K562 (cell line): Measurements from ENCODE around the gene SMC4. TPM values are rescaled to one million over a fixed set of nuclear protein-coding genes. Genes with fewer than 3 reads are reported as not detected.

Experiments used
- CEBPZ ChIP-seq: fragments of 150-350 bp; IDR thresholded peaks from 2 replicates; pipeline ENCODE4 v1.6.1; 2014; ENCODE audit warnings: low read depth, mild to moderate bottlenecking, low read length, borderline replicate concordance
- CGGBP1 ChIP-seq: fragments of 250-450 bp; sonication (Bioruptor Pico); IDR thresholded peaks from 2 replicates; pipeline ENCODE4 v1.9.0; 2021; ENCODE audit warnings: mild to moderate bottlenecking
- MGA ChIP-seq: fragments of 450-650 bp; IDR thresholded peaks from 2 replicates; pipeline ENCODE4 v1.6.1; 2016; ENCODE audit warnings: mild to moderate bottlenecking, moderate library complexity
- MLLT1 ChIP-seq, 2 experiments: fragments of 450-650 bp; IDR thresholded peaks; 2 replicates each; pipeline ENCODE4 v1.6.1; 2016
- NFIC ChIP-seq: fragments of 450-650 bp; IDR thresholded peaks from 2 replicates; pipeline ENCODE4 v1.6.1; 2017; ENCODE audit warnings: mild to moderate bottlenecking, inconsistent platforms
- NR2F6 ChIP-seq: fragments of 450-650 bp; formaldehyde crosslinking; IDR thresholded peaks from 2 replicates; pipeline ENCODE4 v1.4.0; 2020; ENCODE audit warnings: mild to moderate bottlenecking
- PHB ChIP-seq: fragments of 250-450 bp; sonication (Bioruptor Pico); IDR thresholded peaks from 2 replicates; pipeline ENCODE4 v1.5.0; 2021
- ZNF124 ChIP-seq: sonication (generic); formaldehyde crosslinking; IDR thresholded peaks from 2 replicates; pipeline ENCODE4 v1.8.1; 2022; ENCODE audit warnings: missing genetic modification reagents
- ZNF699 ChIP-seq: fragments of 250-450 bp; sonication (Bioruptor Pico); IDR thresholded peaks from 2 replicates; pipeline ENCODE4 v1.8.0; 2021; ENCODE audit warnings: mild to moderate bottlenecking, moderate library complexity; ENCODE audit not compliant: insufficient replicate concordance
- polyA plus RNA-seq, 8 experiments: library from polyadenylated mRNA; depleted of rRNA in 4 of 8; stranded (reverse) in 5 of 8; unstranded in 3 of 8; fragments of >200 nt; fragmentation: Nextera tagmentation in 2 of 8; fragmentation: Illumina TruSeq in 1 of 8; extraction: Ambion mirVana in 2 of 8; extraction: Trizol in 1 of 8; gene quantifications; 2 replicates each; pipeline versions ENCODE4 v1.2.1 to v1.2.3, GENCODE V29; 2011 to 2014; ENCODE audit warnings: inconsistent platforms in 1 of 8, missing spikeins in 1 of 8
- total RNA-seq, 7 experiments: library from RNA; depleted of rRNA in 6 of 7; stranded (reverse); fragments of >200 nt in 6 of 7; fragmentation: Illumina TruSeq in 2 of 7; extraction: Trizol in 2 of 7; gene quantifications; 2 replicates each; pipeline versions ENCODE4 v1.2.1 to v1.2.3, GENCODE V29; 2011 to 2021; ENCODE audit warnings: low replicate concordance in 1 of 7

The SMC4 gene
- total and polyA plus RNA-seq, 9 of the 15 experiments (the other 6 are each of a cell fraction or from before 2014, with no cell fraction given), result 87.9 to 347 (median 176) TPM

- TF ChIP-seq MGA (peak; percentile 100), CGGBP1 (no peak), ZNF124 (CRISPR knock-in tag) (no peak), NR2F6 (CRISPR knock-in tag) (no peak), NFIC (peak; percentile 56), ZNF699 (no peak), CEBPZ (no peak), PHB (CRISPR knock-in tag) (0 out of 2 replicates have a peak, but pooled peaks have one; percentile 33), MLLT1 (IDR thresholded peaks at IDR 0.05) (peak; percentile 6 to 70; a peak in 3 of 4 replicates)
These were observed 50.5 kb downstream of the SMC4 start, which contains the start of gene TRIM59 (continued) for GRCh38 chr3:160449636-160450598.
